Heart left ventricle (tissue), 13 donors: ENCODE results near the gene CLDN16.

Experiments used
- CTCF ChIP-seq, 12 donors: fragments of 200-600 bp; sonication (generic) in 4 of 12; IDR thresholded peaks; one replicate each; pipeline versions ENCODE4 v1.5.0 to v1.8.0; 2018 to 2022; ENCODE audit warnings: antibody characterized with exemption in 12 of 12, mild to moderate bottlenecking in 5 of 12
- POLR2A ChIP-seq, 2 donors: fragments of 450-650 bp; IDR thresholded peaks; one replicate each; pipeline ENCODE4 v1.6.1; 2017; ENCODE audit warnings: antibody characterized with exemption in 2 of 2, mild to moderate bottlenecking in 2 of 2, moderate library complexity in 2 of 2
- donor health status: ischemic (EF 13 %, LVEDD 7.1; RV severe dilation, severe dysfunction).
- donor health status: DM: no; HTN: yes; CAD: no.
- donor health status: DM: no; HTN: no; CAD: no.
- donor health status: ischemic (EF 25% LVEDD 6.9; RV normal size, moderate dysfunction).
- donor health status: ischemic (EF 25% LVEDD 5.7; RV mildly dilated, moderate dysfunction).
- donor health status: ischemic (EF 35%, LVEDD 5.7; RV mildly dilated, moderate dysfunction).
- donor health status: nonischemic (EF 11% LVEDD 7.7; RV severe dilation, severe dysfunction).
- donor health status: DM: yes; HTN: yes; CAD: no.
- donor health status: PGD.
- donor health status: ischemic (EF 29% LVEDD 5.4; RV normal size, mild dysfunction).
- donor health status: nonischemic (EF 23%, LVEDD 6.1; RV moderate dilation, normal function).

- no peak for TF ChIP-seq POLR2A (IDR thresholded peaks at IDR 0.05)
- no peak for TF ChIP-seq CTCF (IDR thresholded peaks at IDR 0.05)
Measured at GRCh38 chr3:190388703-190389102, 740 bp downstream of the CLDN16 start.
